HG03064 (cell line): ENCODE results near the gene CTBP1.
"Not testable (repeated sequence)": the region's sequence is repeated elsewhere in the genome, so short reads cannot be mapped to it uniquely, and the experiment has no call there.

Source experiments
- ATAC-seq: cut with Tn5 transposase; IDR thresholded peaks from one replicate; pipeline ENCODE4 v1.9.1; 2021; ENCODE audit warnings: low read depth; ENCODE audit not compliant: unreplicated experiment

Gene CTBP1

GRCh38 chr4:1248245-1249147 lies at the start of gene CTBP1:
Gene CTBP1, minus strand, starts transcription at chr4:1249130. Its CDS starts 7,799 bp downstream, at chr4:1241331.
- peak; percentile 33 for ATAC-seq

- no peak for ATAC-seq
Measured at GRCh38 chr4:1298461-1298860, 49.5 kb upstream of the CTBP1 start.

GRCh38 chr4:1297456-1298325 lies 48.8 kb upstream of the CTBP1 start:
- no peak for ATAC-seq

- ATAC-seq, result no peak
Measured at GRCh38 chr4:1297023-1297395, 48.1 kb upstream of the CTBP1 start.

GRCh38 chr4:1296324-1297022 lies 47.5 kb upstream of the CTBP1 start:
- no peak for ATAC-seq

- no peak for ATAC-seq
Measured at GRCh38 chr4:1295405-1296055, 46.6 kb upstream of the CTBP1 start.

GRCh38 chr4:1294891-1295290 lies 46.0 kb upstream of the CTBP1 start:
- no peak for ATAC-seq

GRCh38 chr4:1294424-1294823 lies 45.5 kb upstream of the CTBP1 start:
- no peak for ATAC-seq

GRCh38 chr4:1293991-1294390 lies 45.1 kb upstream of the CTBP1 start:
- ATAC-seq, result no peak

GRCh38 chr4:1293531-1293941 lies 44.6 kb upstream of the CTBP1 start:
- ATAC-seq, result no peak

GRCh38 chr4:1292703-1293011 lies 43.7 kb upstream of the CTBP1 start:
- ATAC-seq, result not testable (repeated sequence)

- no peak for ATAC-seq
Measured at GRCh38 chr4:1291996-1292702, 43.2 kb upstream of the CTBP1 start.

- no peak for ATAC-seq
Measured at GRCh38 chr4:1291091-1291490, 42.2 kb upstream of the CTBP1 start.

- ATAC-seq, result no peak
Measured at GRCh38 chr4:1290165-1290977, 41.4 kb upstream of the CTBP1 start.

GRCh38 chr4:1289207-1290164 lies 40.6 kb upstream of the CTBP1 start, which contains the start of gene MAEA:
Gene MAEA, plus strand, starts transcription at chr4:1289891. Its CDS starts 23 bp downstream, at chr4:1289914.
- ATAC-seq, result peak; percentile 86

GRCh38 chr4:1288786-1289185 lies 39.9 kb upstream of the CTBP1 start:
- no peak for ATAC-seq

GRCh38 chr4:1285790-1286553 lies 37.0 kb upstream of the CTBP1 start:
- ATAC-seq, result no peak
